Naive thymus-derived CD4-positive, alpha-beta T cell (primary cell): Measurements from ENCODE around the gene STAC3. TPM values are rescaled to one million over a fixed set of nuclear protein-coding genes. Genes with fewer than 3 reads are reported as not detected.

Experiments used
- ATAC-seq: fragments of 150-1000 bp; cut with Tn5 transposase; 2 replicates; pipeline ENCODE4 v1.10.0; 2021; ENCODE audit warnings: mild to moderate bottlenecking, moderate library complexity
- CTCF ChIA-PET: fragments of 350-600 bp; sonication (Branson Sonifier 250); formaldehyde crosslinking; loops from one replicate; lab custom pipeline; 2021; ENCODE audit warnings: antibody characterized with exemption; lab: Charles Lee
- POLR2A ChIA-PET: fragments of 350-600 bp; sonication (Branson Sonifier 250); formaldehyde crosslinking; loops from one replicate; lab custom pipeline; 2021; ENCODE audit warnings: antibody characterized with exemption, inconsistent platforms; lab: Charles Lee
- DNase-seq, 9 donors: peaks; one replicate each; pipeline versions ENCODE4 v3.0.0 to v3.0.0-alpha.2; 2020 to 2022; ENCODE audit warnings: mixed read lengths in 1 of 9
- H3K27ac ChIP-seq: one replicate; pipeline ENCODE4 v1.7.0; 2013; ENCODE audit warnings: mild to moderate bottlenecking, low read depth, low read length, moderate library complexity
- H3K27me3 ChIP-seq, 2 donors: one replicate each; pipeline ENCODE4 v1.7.0; 2013; ENCODE audit warnings: low read length in 2 of 2, mild to moderate bottlenecking in 2 of 2, moderate library complexity in 2 of 2; ENCODE audit not compliant: control insufficient read depth in 2 of 2, insufficient read depth in 2 of 2
- H3K36me3 ChIP-seq, 3 experiments: 1 replicate in 2 of 3; 2 replicates in 1 of 3; pipeline ENCODE4 v1.7.0; 2013; ENCODE audit warnings: low read length in 3 of 3, mild to moderate bottlenecking in 3 of 3, moderate library complexity in 1 of 3; ENCODE audit not compliant: insufficient read depth in 3 of 3, control insufficient read depth in 2 of 3
- H3K4me1 ChIP-seq, 2 donors: one replicate each; pipeline ENCODE4 v1.7.0; 2013; ENCODE audit warnings: low read length in 2 of 2, mild to moderate bottlenecking in 2 of 2, moderate library complexity in 1 of 2; ENCODE audit not compliant: control insufficient read depth in 2 of 2, insufficient read depth in 2 of 2
- H3K4me3 ChIP-seq: 2 replicates; pipeline ENCODE4 v1.7.0; 2013; ENCODE audit warnings: mild to moderate bottlenecking, low read length
- H3K9me3 ChIP-seq, 3 experiments: 1 replicate in 2 of 3; 2 replicates in 1 of 3; pipeline ENCODE4 v1.7.0; 2013; ENCODE audit warnings: low read length in 3 of 3; ENCODE audit not compliant: control insufficient read depth in 2 of 3
- H3K27ac Mint-ChIP-seq, 9 donors: one replicate each; pipeline ENCODE4 v1.8.0; 2020 to 2022; ENCODE audit warnings: mixed read lengths in 9 of 9, mild to moderate bottlenecking in 8 of 9, moderate library complexity in 5 of 9, inconsistent platforms in 2 of 9
- H3K27me3 Mint-ChIP-seq, 5 donors: one replicate each; pipeline ENCODE4 v1.8.0; 2021 to 2022; ENCODE audit warnings: mixed read lengths in 5 of 5, mild to moderate bottlenecking in 1 of 5
- H3K36me3 Mint-ChIP-seq, 5 donors: one replicate each; pipeline ENCODE4 v1.8.0; 2020 to 2022; ENCODE audit warnings: mixed read lengths in 5 of 5, mild to moderate bottlenecking in 3 of 5, inconsistent platforms in 1 of 5
- H3K4me1 Mint-ChIP-seq, 7 donors: one replicate each; pipeline ENCODE4 v1.8.0; 2020 to 2022; ENCODE audit warnings: mixed read lengths in 7 of 7, mild to moderate bottlenecking in 3 of 7, inconsistent platforms in 1 of 7
- H3K4me3 Mint-ChIP-seq, 10 donors: one replicate each; pipeline ENCODE4 v1.8.0; 2020 to 2022; ENCODE audit warnings: mild to moderate bottlenecking in 10 of 10, mixed read lengths in 10 of 10, moderate library complexity in 6 of 10, inconsistent platforms in 2 of 10
- H3K9me3 Mint-ChIP-seq, 11 donors: one replicate each; pipeline ENCODE4 v1.8.0; 2020 to 2022; ENCODE audit warnings: mixed read lengths in 11 of 11, mild to moderate bottlenecking in 4 of 11, inconsistent platforms in 1 of 11, moderate library complexity in 1 of 11
- intact Hi-C, 2 donors: fragments of 100-400 bp; cut with micrococcal nuclease; formaldehyde crosslinking; loops; one replicate each; pipeline ENCODE4 v1.15.1; 2023
- polyA plus RNA-seq, 2 donors: library from polyadenylated mRNA; unstranded; fragments of 300-500 nt; fragmentation: Illumina TruSeq; gene quantifications; one replicate each; pipeline ENCODE4 v1.2.3, GENCODE V29; 2021
- total RNA-seq, 6 experiments: library from RNA in 5 of 6; stranded (reverse) in 5 of 6; gene quantifications; 1 replicate in 5 of 6; 2 replicates in 1 of 6; pipeline ENCODE4 v1.2.3 and lab custom pipeline; 2021 to 2026

STAC3 gene
- total and polyA plus RNA-seq, 7 experiments from 2014 or later, result 2.5 to 7.3 (median 5.6) TPM; not detected in 2

- Mint-ChIP-seq H3K36me3 (peaks cover 13 to 29% (median 18%) of the 10 kb centered on the region in 5 donors), H3K9me3 (no peaks in the 10 kb centered on the region), H3K4me1 (peaks cover 36 to 61% (median 50%) of the 10 kb centered on the region in 7 donors), H3K27me3 (peaks cover 27 to 45% (median 32%) of the 10 kb centered on the region in 5 donors), H3K4me3 (peak overlapping the region in 1 of 10 donors; percentile 37), H3K27ac (no peak overlapping the region)
- no peak overlapping the region for H3K4me3 ChIP-seq
- no peaks in the 10 kb centered on the region for H3K9me3 ChIP-seq
- intact Hi-C loops, result no loop called here
- peaks cover 24 to 43% of the 10 kb centered on the region in 2 donors for H3K4me1 ChIP-seq
- DNase-seq, result no peak
- H3K27ac ChIP-seq, result no peak overlapping the region
- ATAC-seq, result no peak
- H3K36me3 ChIP-seq, result peaks cover 0 to 42% (median 0%) of the 10 kb centered on the region in 3 experiments
- peaks cover 0 to 7% of the 10 kb centered on the region in 2 donors for H3K27me3 ChIP-seq
- ChIA-PET CTCF (no interaction called here), POLR2A (interaction anchor here (1.0 to 1.4 kb wide), 2 partner anchors 11 to 18 kb away, joined by 3 to 4 read pairs; no protein-coding TSS in a partner anchor)
These were observed 15.3 kb downstream of the STAC3 start for GRCh38 chr12:57235728-57236131.

GRCh38 chr12:57235017-57235727 lies 15.8 kb downstream of the STAC3 start:
- Mint-ChIP-seq H3K27ac (no peak overlapping the region), H3K4me1 (peaks cover 36 to 61% (median 50%) of the 10 kb centered on the region in 7 donors), H3K9me3 (no peaks in the 10 kb centered on the region), H3K27me3 (peaks cover 23 to 39% (median 28%) of the 10 kb centered on the region in 5 donors), H3K36me3 (peaks cover 13 to 29% (median 18%) of the 10 kb centered on the region in 5 donors), H3K4me3 (peak overlapping the region in 2 of 10 donors; percentile 21 to 37)
- H3K4me1 ChIP-seq, result peaks cover 27 to 46% of the 10 kb centered on the region in 2 donors
- DNase-seq (peak in 1 of 9 donors; percentile 5), ATAC-seq (no peak)
- H3K9me3 ChIP-seq, result no peaks in the 10 kb centered on the region
- H3K36me3 ChIP-seq, result peaks cover 0 to 42% (median 0%) of the 10 kb centered on the region in 3 experiments
- H3K4me3 ChIP-seq, result no peak overlapping the region
- intact Hi-C loops, result no loop called here
- POLR2A ChIA-PET, result interaction anchor here (1.0 to 1.4 kb wide), 2 partner anchors 10 to 17 kb away, joined by 3 to 4 read pairs; no protein-coding TSS in a partner anchor
- no peak overlapping the region for H3K27ac ChIP-seq
- CTCF ChIA-PET, result no interaction called here
- H3K27me3 ChIP-seq, result peaks cover 0 to 7% of the 10 kb centered on the region in 2 donors

- Histone ChIP-seq H3K4me1 (peaks cover 25 to 46% of the 10 kb centered on the region in 2 donors), H3K4me3 (no peak overlapping the region), H3K27ac (no peak overlapping the region), H3K36me3 (peaks cover 0 to 42% (median 0%) of the 10 kb centered on the region in 3 experiments), H3K9me3 (no peaks in the 10 kb centered on the region), H3K27me3 (peaks cover 0 to 7% of the 10 kb centered on the region in 2 donors)
- Mint-ChIP-seq H3K27ac (no peak overlapping the region), H3K36me3 (peaks cover 13 to 29% (median 18%) of the 10 kb centered on the region in 5 donors), H3K4me1 (peaks cover 39 to 59% (median 53%) of the 10 kb centered on the region in 7 donors), H3K9me3 (no peaks in the 10 kb centered on the region), H3K4me3 (no peak overlapping the region), H3K27me3 (peaks cover 21 to 35% (median 28%) of the 10 kb centered on the region in 5 donors)
- POLR2A ChIA-PET, result interaction anchor here (0.9 kb wide), 1 partner anchor 15 kb away, joined by 3 read pairs; no protein-coding TSS in a partner anchor
- no peak for ATAC-seq
- CTCF ChIA-PET, result no interaction called here
- DNase-seq, result no peak
- intact Hi-C loops, result no loop called here
These were observed 16.4 kb downstream of the STAC3 start for GRCh38 chr12:57234571-57235016.

- intact Hi-C loops, result no loop called here
- no peak overlapping the region for H3K4me3 Mint-ChIP-seq
- Histone ChIP-seq H3K4me1 (peaks cover 23 to 45% of the 10 kb centered on the region in 2 donors), H3K9me3 (no peaks in the 10 kb centered on the region), H3K4me3 (no peak overlapping the region), H3K27me3 (peaks cover 0 to 7% of the 10 kb centered on the region in 2 donors), H3K36me3 (peaks cover 0 to 42% (median 0%) of the 10 kb centered on the region in 3 experiments), H3K27ac (no peak overlapping the region)
- peaks cover 39 to 59% (median 53%) of the 10 kb centered on the region in 7 donors for H3K4me1 Mint-ChIP-seq
- peaks cover 20 to 31% (median 28%) of the 10 kb centered on the region in 5 donors for H3K27me3 Mint-ChIP-seq
- CTCF ChIA-PET, result no interaction called here
- POLR2A ChIA-PET, result interaction anchor here (0.9 to 1.3 kb wide), 2 partner anchors 15 to 21 kb away, joined by 3 to 6 read pairs; no protein-coding TSS in a partner anchor
- ATAC-seq (no peak), DNase-seq (no peak)
- H3K27ac Mint-ChIP-seq, result no peak overlapping the region
- H3K9me3 Mint-ChIP-seq, result no peaks in the 10 kb centered on the region
- H3K36me3 Mint-ChIP-seq, result peaks cover 13 to 29% (median 18%) of the 10 kb centered on the region in 5 donors
These were observed 16.8 kb downstream of the STAC3 start for GRCh38 chr12:57234233-57234570.

- Histone ChIP-seq H3K4me3 (no peak overlapping the region), H3K9me3 (no peaks in the 10 kb centered on the region), H3K36me3 (peaks cover 0 to 42% (median 0%) of the 10 kb centered on the region in 3 experiments), H3K27me3 (peaks cover 0 to 3% of the 10 kb centered on the region in 2 donors), H3K4me1 (peaks cover 24 to 45% of the 10 kb centered on the region in 2 donors), H3K27ac (no peak overlapping the region)
- intact Hi-C loops, result no loop called here
- Mint-ChIP-seq H3K36me3 (peaks cover 13 to 29% (median 18%) of the 10 kb centered on the region in 5 donors), H3K27me3 (peaks cover 16 to 26% (median 23%) of the 10 kb centered on the region in 5 donors), H3K4me1 (peaks cover 40 to 60% (median 55%) of the 10 kb centered on the region in 7 donors), H3K9me3 (no peaks in the 10 kb centered on the region), H3K4me3 (no peak overlapping the region), H3K27ac (no peak overlapping the region)
- ChIA-PET POLR2A (interaction anchor here (0.9 to 1.3 kb wide), 2 partner anchors 14 to 20 kb away, joined by 3 to 6 read pairs; no protein-coding TSS in a partner anchor), CTCF (no interaction called here)
- DNase-seq, result no peak
- no peak for ATAC-seq
These were observed 17.4 kb downstream of the STAC3 start for GRCh38 chr12:57233357-57234232.
